Muscle of leg (tissue), 11 donors: ENCODE data around the gene SYNGR3. TPM values are rescaled to one million over a fixed set of nuclear protein-coding genes. Genes with fewer than 3 reads are reported as not detected.

Source experiments
- DNase-seq: peaks from one replicate; pipeline ENCODE4 v3.0.0; 2013
- H3K27ac ChIP-seq: one replicate; pipeline ENCODE4 v1.5.1; 2013; ENCODE audit warnings: mild to moderate bottlenecking, low read length, control low read depth
- H3K27me3 ChIP-seq: one replicate; pipeline ENCODE4 v1.6.1; 2013; ENCODE audit warnings: low read length; ENCODE audit not compliant: control insufficient read depth, insufficient read depth
- H3K36me3 ChIP-seq: one replicate; pipeline ENCODE4 v1.6.1; 2013; ENCODE audit warnings: low read length; ENCODE audit not compliant: control insufficient read depth, insufficient read depth
- H3K4me1 ChIP-seq: one replicate; pipeline ENCODE4 v1.6.1; 2013; ENCODE audit warnings: low read length; ENCODE audit not compliant: control insufficient read depth, insufficient read depth
- H3K4me3 ChIP-seq: one replicate; pipeline ENCODE4 v1.5.1; 2013; ENCODE audit warnings: low read length, control low read depth
- H3K9me3 ChIP-seq: replicated peaks from 2 replicates; pipeline ENCODE4 v1.6.1; 2013; ENCODE audit warnings: low read depth, low read length; ENCODE audit not compliant: control insufficient read depth
- WGBS: methylation state at CpG from one replicate; pipeline ENCODE4 v1.1.5; 2013; ENCODE audit warnings: missing lambda C conversion rate; ENCODE audit not compliant: insufficient coverage; 5-methylcytosine and 5-hydroxymethylcytosine counted together
- polyA plus RNA-seq, 8 donors: library from polyadenylated mRNA; unstranded; fragments of 120-200 nt; gene quantifications; one replicate each; pipeline versions ENCODE4 v1.2.1 to v1.2.3, GENCODE V29; 2013; ENCODE audit warnings: inconsistent platforms in 1 of 8, low replicate concordance in 1 of 8; ENCODE audit not compliant: insufficient read length in 8 of 8, insufficient read depth in 1 of 8
- total RNA-seq: library from RNA; stranded (reverse); fragments of 120-200 nt; gene quantifications from one replicate; pipeline ENCODE4 v1.2.4, GENCODE V29; 2013

SYNGR3 gene
- total and polyA plus RNA-seq, 9 donors = 0.70 to 1.5 (median 1.2) TPM

DNA sequence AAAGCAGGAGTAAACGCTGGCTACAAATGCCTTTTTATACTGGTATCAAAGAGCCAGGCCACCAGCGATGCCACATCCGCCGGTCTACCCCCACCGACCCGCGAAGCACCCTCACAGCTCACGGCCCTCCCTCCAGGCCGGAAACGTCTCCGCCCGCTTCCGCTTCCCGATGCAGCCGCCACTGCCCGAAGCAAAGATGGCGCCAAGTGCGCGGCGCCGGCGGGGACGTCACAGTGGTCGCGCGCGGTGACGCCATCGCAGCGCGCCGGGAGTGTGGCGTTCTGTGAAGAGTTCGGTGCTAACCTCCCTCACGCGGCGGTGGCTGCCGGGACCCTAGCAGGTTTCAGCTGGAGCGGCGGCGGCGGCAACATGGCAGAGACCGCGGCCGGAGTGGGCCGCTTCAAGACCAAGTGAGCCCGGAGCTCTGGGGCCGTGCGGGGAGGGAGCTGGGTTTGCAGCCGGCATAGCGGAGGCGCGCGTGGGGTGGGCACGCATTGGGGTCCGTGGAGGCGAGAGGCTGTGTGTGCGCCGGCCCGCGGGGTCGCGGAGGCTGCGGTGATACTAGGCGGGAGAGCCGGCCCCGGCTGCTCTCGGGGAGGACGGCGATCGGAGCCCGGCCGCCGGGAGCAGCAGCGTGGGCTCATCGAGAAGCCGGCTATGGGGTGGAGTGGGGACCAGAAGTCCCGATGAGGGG lies 17.8 kb upstream of the SYNGR3 start, which contains the start of gene TBL3:
Gene TBL3 (plus strand): TSS at position 258 of the 694 bp plus-strand sequence. CDS start 112 bp downstream, at position 370.
- H3K9me3 ChIP-seq = no peaks in the 10 kb centered on the region
- DNase-seq = peak; percentile 97
- peaks cover 30% of the 10 kb centered on the region for H3K36me3 ChIP-seq
- H3K27ac ChIP-seq = peak within 1 kb of the TSS; percentile 94
- WGBS = under 1% methylated on average over 78 of the region's 78 CpGs
- peak within 1 kb of the TSS; percentile 98 for H3K4me3 ChIP-seq
- H3K27me3 ChIP-seq = peaks cover 3% of the 10 kb centered on the region
- peaks cover 19% of the 10 kb centered on the region for H3K4me1 ChIP-seq

DNA sequence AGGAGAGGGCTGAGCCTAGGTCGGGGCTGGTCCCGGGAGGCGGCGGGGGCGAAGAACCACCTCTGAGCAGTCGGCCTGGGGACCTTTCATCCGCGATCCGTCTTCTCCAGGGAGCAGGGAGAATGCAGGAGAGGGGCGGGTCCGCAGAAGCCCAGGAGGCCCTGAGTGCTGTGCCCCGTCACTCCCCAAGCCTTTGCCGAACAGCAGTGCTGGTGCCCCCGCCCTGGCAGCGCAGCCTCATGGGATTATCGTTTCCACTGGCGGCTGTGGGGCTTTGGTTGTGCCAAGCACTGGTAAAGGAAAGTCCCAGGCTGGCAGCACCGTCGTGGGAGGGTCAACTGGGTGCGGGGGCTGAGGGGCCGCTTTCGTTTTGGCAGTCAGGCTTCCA lies 17.3 kb upstream of the SYNGR3 start:
- Histone ChIP-seq H3K4me3 (peak overlapping the region; percentile 98), H3K27me3 (peaks cover 5% of the 10 kb centered on the region), H3K36me3 (peaks cover 35% of the 10 kb centered on the region), H3K4me1 (peaks cover 19% of the 10 kb centered on the region), H3K27ac (no peak overlapping the region), H3K9me3 (no peaks in the 10 kb centered on the region)
- DNase-seq = no peak
- WGBS = 5% methylated on average over 20 of the region's 22 CpGs

DNA sequence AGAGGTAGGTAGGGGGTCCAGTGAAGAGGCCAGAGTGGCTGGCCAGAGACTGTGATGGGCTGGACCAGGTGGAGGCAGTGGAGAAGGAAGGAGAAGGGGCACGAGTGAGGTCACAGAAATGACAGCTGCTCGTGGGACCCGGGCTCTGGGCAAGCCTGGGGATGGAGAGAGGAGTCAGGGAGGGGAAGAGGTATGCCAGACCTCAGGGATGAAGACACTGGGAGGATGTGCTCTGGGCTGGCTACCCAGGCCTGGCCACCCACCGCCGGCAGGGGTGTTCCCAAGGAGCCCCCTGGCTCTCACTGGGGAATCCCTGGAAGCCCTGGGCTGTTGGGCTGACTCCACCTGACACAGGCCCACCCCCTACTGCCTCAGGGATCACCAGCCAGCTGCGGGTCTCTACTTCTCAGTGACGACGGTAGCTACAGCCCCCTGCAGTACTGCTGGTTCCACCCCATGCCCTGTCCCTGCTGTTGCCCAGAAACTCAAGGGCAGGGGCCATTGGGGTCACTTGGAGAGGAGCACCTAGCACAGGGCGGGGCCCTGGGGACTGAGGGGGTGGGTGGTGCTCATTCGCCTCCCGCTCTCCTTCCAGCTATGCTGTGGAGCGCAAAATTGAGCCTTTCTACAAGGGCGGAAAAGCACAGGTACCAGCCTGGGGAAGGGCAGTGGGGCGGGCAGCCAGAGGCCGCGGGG lies 16.2 kb upstream of the SYNGR3 start:
- Histone ChIP-seq H3K36me3 (peaks cover 47% of the 10 kb centered on the region), H3K4me3 (no peak overlapping the region)
- DNase-seq = no peak

GRCh38 chr16:1974157-1975070 lies 15.4 kb upstream of the SYNGR3 start:
- DNase-seq = no peak
- H3K9me3 ChIP-seq = no peaks in the 10 kb centered on the region
- peaks cover 22% of the 10 kb centered on the region for H3K4me1 ChIP-seq
- H3K4me3 ChIP-seq = no peak overlapping the region
- WGBS = 92% methylated on average over 25 of the region's 42 CpGs
- no peak overlapping the region for H3K27ac ChIP-seq
- peaks cover 21% of the 10 kb centered on the region for H3K27me3 ChIP-seq
- H3K36me3 ChIP-seq = peaks cover 50% of the 10 kb centered on the region

More for the DNA sequence above, 16.2 kb upstream of the SYNGR3 start:
- Histone ChIP-seq H3K4me1 (peaks cover 19% of the 10 kb centered on the region), H3K27ac (no peak overlapping the region), H3K9me3 (no peaks in the 10 kb centered on the region), H3K27me3 (peaks cover 13% of the 10 kb centered on the region)
- 93% methylated on average over 16 of the region's 16 CpGs for WGBS

- peaks cover 34% of the 10 kb centered on the region for H3K4me1 ChIP-seq
- peaks cover 50% of the 10 kb centered on the region for H3K36me3 ChIP-seq
- no peak overlapping the region for H3K4me3 ChIP-seq
- no peaks in the 10 kb centered on the region for H3K9me3 ChIP-seq
- peaks cover 33% of the 10 kb centered on the region for H3K27me3 ChIP-seq
- WGBS = 91% methylated on average over 30 of the region's 33 CpGs
- no peak overlapping the region for H3K27ac ChIP-seq
- no peak for DNase-seq
These were observed 14.1 kb upstream of the SYNGR3 start for GRCh38 chr16:1975432-1976215.

DNA sequence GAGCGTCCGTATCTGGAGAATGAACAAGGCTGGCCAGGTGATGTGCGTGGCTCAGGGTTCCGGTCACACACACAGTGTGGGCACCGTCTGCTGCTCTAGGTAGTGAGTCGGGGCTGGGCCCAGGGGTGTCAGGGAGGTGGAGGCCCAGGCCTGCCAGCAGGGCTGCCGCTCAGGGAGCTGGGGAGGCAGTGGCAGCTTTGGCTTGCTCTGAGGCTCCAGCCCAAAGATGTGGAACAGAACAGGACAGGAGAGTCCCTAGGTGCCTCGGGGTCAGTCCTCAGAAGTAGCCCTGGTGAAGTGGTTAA lies 13.6 kb upstream of the SYNGR3 start:
- H3K4me3 ChIP-seq = no peak overlapping the region
- peaks cover 35% of the 10 kb centered on the region for H3K4me1 ChIP-seq
- no peaks in the 10 kb centered on the region for H3K9me3 ChIP-seq
- H3K27ac ChIP-seq = no peak overlapping the region
- DNase-seq = no peak
- H3K27me3 ChIP-seq = peaks cover 39% of the 10 kb centered on the region
- WGBS = 91% methylated on average over 8 of the region's 8 CpGs
- H3K36me3 ChIP-seq = peaks cover 50% of the 10 kb centered on the region

GRCh38 chr16:1976951-1977874 lies 12.6 kb upstream of the SYNGR3 start:
- WGBS = 92% methylated on average over 23 of the region's 33 CpGs
- Histone ChIP-seq H3K4me3 (no peak overlapping the region), H3K36me3 (peaks cover 50% of the 10 kb centered on the region), H3K27me3 (peaks cover 49% of the 10 kb centered on the region), H3K9me3 (no peaks in the 10 kb centered on the region), H3K27ac (no peak overlapping the region), H3K4me1 (peaks cover 42% of the 10 kb centered on the region)
- DNase-seq = no peak

- peaks cover 56% of the 10 kb centered on the region for H3K27me3 ChIP-seq
- H3K27ac ChIP-seq = no peak overlapping the region
- H3K36me3 ChIP-seq = peaks cover 50% of the 10 kb centered on the region
- H3K9me3 ChIP-seq = no peaks in the 10 kb centered on the region
- peaks cover 43% of the 10 kb centered on the region for H3K4me1 ChIP-seq
- no peak for DNase-seq
- H3K4me3 ChIP-seq = no peak overlapping the region
- WGBS = 94% methylated on average over 16 of the region's 18 CpGs
These were observed 11.9 kb upstream of the SYNGR3 start for GRCh38 chr16:1977875-1978268.
